ENCODE data around the gene IFT20. TPM values are rescaled to one million over a fixed set of nuclear protein-coding genes. Genes with fewer than 3 reads are reported as not detected.

Gene IFT20
- total RNA-seq, 1 donor from 2014 or later: 25.9 TPM

- H3K27ac Mint-ChIP-seq: no peak overlapping the region
- CTCF ChIA-PET: no interaction called here
- DNase-seq: no peak
These were observed 9.2 kb downstream of the IFT20 start for GRCh38 chr17:28326114-28326513.

GRCh38 chr17:28325211-28325610, 10.1 kb downstream of the IFT20 start:
- H3K36me3 Mint-ChIP-seq (ENCODE audit: low read depth): peaks cover 36% of the 10 kb centered on the region
- no peak overlapping the region for H3K27ac Mint-ChIP-seq
- no peak for ATAC-seq (ENCODE audit: low read depth)
- H3K4me3 Mint-ChIP-seq: no peak overlapping the region
- no peak for DNase-seq
- intact Hi-C loops (cut with micrococcal nuclease): no loop called here
- ChIA-PET POLR2A (no interaction called here), CTCF (no interaction called here)
- no peak for TF ChIP-seq CTCF (IDR thresholded peaks at IDR 0.05)
- peaks cover 3% of the 10 kb centered on the region for H3K4me1 Mint-ChIP-seq
- H3K27me3 Mint-ChIP-seq: no peaks in the 10 kb centered on the region
- no peaks in the 10 kb centered on the region for H3K9me3 Mint-ChIP-seq

More at GRCh38 chr17:28326114-28326513, 9.2 kb downstream of the IFT20 start:
- no peaks in the 10 kb centered on the region for H3K27me3 Mint-ChIP-seq
- peaks cover 1% of the 10 kb centered on the region for H3K4me1 Mint-ChIP-seq
- no peak for ATAC-seq (ENCODE audit: low read depth)
- no peaks in the 10 kb centered on the region for H3K9me3 Mint-ChIP-seq
- H3K4me3 Mint-ChIP-seq: no peak overlapping the region
- intact Hi-C loops (cut with micrococcal nuclease): no loop called here
- peaks cover 45% of the 10 kb centered on the region for H3K36me3 Mint-ChIP-seq (ENCODE audit: low read depth)
- POLR2A ChIA-PET: no interaction called here
- TF ChIP-seq CTCF (IDR thresholded peaks at IDR 0.05): no peak

GRCh38 chr17:28324781-28325180, 10.5 kb downstream of the IFT20 start:
- Mint-ChIP-seq H3K27me3 (no peaks in the 10 kb centered on the region), H3K9me3 (no peaks in the 10 kb centered on the region), H3K27ac (no peak overlapping the region), H3K36me3 (ENCODE audit: low read depth) (peaks cover 36% of the 10 kb centered on the region), H3K4me3 (no peak overlapping the region), H3K4me1 (peaks cover 8% of the 10 kb centered on the region)
- no peak for TF ChIP-seq CTCF (IDR thresholded peaks at IDR 0.05)
- ChIA-PET POLR2A (no interaction called here), CTCF (no interaction called here)
- ATAC-seq (ENCODE audit: low read depth): no peak
- intact Hi-C loops (cut with micrococcal nuclease): no loop called here
- DNase-seq: no peak

DNA sequence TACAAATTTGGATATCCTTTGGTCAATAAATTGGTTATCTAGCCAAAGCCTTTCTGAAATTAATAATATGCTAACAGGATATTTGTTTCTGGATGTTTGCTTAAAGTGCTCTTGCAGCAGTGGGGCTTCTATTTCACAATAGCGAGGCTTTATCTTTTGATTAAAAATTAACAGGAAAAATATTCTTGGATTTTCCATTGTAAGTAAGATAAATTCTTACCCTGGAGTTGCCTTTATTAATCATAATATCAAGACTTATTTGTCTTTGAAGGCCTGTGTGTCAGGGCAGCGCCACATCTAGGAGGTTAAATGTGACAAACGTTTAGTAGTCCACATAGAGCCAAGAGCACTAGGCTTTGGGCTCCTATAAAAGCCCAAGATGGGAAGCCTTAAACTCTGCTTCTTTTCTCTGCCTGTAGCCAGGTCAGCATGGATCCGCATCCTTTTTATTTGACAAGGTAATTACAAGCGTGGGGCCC, 11.0 kb downstream of the IFT20 start:
- no peak for TF ChIP-seq CTCF (IDR thresholded peaks at IDR 0.05)
- H3K27me3 Mint-ChIP-seq: no peaks in the 10 kb centered on the region
- ATAC-seq (ENCODE audit: low read depth) (no peak), DNase-seq (no peak)
- H3K27ac Mint-ChIP-seq: no peak overlapping the region
- intact Hi-C loops (cut with micrococcal nuclease): no loop called here
- H3K4me1 Mint-ChIP-seq: peaks cover 12% of the 10 kb centered on the region
- H3K9me3 Mint-ChIP-seq: no peaks in the 10 kb centered on the region
- POLR2A ChIA-PET: no interaction called here
- H3K4me3 Mint-ChIP-seq: no peak overlapping the region
- peaks cover 35% of the 10 kb centered on the region for H3K36me3 Mint-ChIP-seq (ENCODE audit: low read depth)
- CTCF ChIA-PET: no interaction called here

DNA sequence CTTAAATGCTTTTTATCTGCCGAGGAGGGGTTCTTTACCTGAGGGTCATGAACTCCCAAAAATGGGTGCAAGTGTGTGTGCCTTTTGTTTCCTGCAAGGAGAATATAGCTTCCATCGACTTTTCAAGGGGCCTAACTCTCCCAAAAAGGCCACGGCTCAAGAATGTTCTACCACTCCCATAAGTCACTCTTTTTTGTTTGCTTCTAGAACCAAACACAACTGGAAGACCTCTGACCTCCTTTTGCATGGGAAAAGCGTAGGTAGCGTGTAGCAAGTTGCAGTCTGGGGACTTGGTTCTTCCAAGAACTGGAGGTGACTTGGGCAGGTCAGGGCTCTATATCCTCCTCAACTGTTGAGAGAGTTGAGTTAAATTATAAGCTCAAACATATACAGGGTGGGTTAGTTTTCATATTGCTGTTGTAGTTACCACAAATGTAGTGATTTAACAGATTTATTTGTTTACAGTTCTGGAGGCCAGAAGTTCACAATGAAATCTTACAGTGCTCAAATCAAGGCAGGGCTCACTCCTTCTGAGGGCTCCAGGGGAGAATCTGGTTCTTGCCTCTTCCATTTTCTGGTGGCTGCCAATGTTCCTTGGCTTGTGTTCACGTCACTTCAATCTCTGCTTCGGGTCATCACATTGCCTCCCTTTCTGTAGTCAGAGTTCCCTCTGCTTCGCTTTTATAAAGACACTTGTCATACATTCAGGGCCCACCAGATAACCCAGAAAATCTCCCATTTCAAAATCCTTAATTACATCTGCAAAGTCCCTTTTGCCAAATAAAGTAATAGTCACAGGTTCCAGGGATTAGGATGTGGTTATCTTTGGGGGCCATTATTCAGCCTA, 14.8 kb downstream of the IFT20 start:
- Mint-ChIP-seq H3K36me3 (ENCODE audit: low read depth) (peaks cover 3% of the 10 kb centered on the region), H3K27ac (no peak overlapping the region), H3K4me3 (peak overlapping the region; percentile 90), H3K9me3 (no peaks in the 10 kb centered on the region), H3K27me3 (no peaks in the 10 kb centered on the region), H3K4me1 (peaks cover 26% of the 10 kb centered on the region)
- intact Hi-C loops (cut with micrococcal nuclease): no loop called here
- TF ChIP-seq CTCF (IDR thresholded peaks at IDR 0.05): no peak
- ATAC-seq (ENCODE audit: low read depth) (no peak), DNase-seq (no peak)
- CTCF ChIA-PET: no interaction called here
- POLR2A ChIA-PET: interaction anchor here (2.8 kb wide), 1 partner anchor 15 kb away, joined by 20 read pairs; the partner anchor contains the start of genes IFT20 and TNFAIP1

Measured in activated B cell treated with CpG ODN at 0.5 μM for 24 hours (primary cell).